HG03432 (cell line): Measurements from ENCODE around the gene CREBZF.
A peak's percentile ranks its signal among the peaks of the same experiment; 100 is the strongest.
"Not testable (repeated sequence)": the region's sequence is repeated elsewhere in the genome, so short reads cannot be mapped to it uniquely, and the experiment has no call there.

ENCODE experiments used
- ATAC-seq: cut with Tn5 transposase; IDR thresholded peaks from one replicate; pipeline ENCODE4 v1.9.1; 2021; ENCODE audit warnings: mild to moderate bottlenecking, moderate library complexity; ENCODE audit not compliant: unreplicated experiment

CREBZF gene

DNA sequence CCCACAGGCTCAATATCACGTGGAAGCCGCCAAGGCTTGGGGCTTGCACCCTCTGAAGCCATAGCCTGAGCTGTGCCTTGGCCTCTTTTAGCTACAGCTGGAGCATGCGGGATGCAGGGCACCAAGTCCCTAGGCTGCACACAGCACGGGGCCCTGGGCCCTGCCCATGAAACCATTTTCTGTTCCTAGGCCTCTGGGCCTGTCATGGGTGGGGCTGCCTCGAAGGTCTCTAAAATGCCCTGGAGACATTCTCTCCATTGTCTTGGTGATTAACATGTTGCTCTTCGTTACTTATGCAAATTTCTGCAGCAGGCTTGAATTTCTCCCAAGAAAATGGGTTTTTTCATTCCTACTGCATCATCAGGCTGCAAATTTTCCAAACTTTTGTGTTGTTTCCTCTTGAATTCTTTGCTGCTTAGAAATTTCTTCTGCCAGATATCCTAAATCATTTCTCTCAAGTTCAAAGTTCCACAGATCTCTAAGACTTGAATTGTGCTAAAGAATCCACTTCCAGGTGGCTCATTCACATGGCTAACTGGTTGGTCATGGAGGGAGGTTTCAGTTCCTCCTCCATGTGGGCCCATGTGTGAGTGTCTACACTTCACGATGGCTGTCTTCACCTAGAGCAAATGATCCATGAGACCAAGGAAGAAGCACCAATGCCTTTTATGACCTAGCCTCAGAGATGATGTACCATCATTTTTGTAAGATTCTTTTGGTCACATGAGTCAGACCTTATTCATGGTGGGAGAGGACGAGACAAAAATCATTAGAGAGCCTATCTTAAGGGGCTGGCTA lies 7.4 kb upstream of the CREBZF start:
- ATAC-seq: no peak

DNA sequence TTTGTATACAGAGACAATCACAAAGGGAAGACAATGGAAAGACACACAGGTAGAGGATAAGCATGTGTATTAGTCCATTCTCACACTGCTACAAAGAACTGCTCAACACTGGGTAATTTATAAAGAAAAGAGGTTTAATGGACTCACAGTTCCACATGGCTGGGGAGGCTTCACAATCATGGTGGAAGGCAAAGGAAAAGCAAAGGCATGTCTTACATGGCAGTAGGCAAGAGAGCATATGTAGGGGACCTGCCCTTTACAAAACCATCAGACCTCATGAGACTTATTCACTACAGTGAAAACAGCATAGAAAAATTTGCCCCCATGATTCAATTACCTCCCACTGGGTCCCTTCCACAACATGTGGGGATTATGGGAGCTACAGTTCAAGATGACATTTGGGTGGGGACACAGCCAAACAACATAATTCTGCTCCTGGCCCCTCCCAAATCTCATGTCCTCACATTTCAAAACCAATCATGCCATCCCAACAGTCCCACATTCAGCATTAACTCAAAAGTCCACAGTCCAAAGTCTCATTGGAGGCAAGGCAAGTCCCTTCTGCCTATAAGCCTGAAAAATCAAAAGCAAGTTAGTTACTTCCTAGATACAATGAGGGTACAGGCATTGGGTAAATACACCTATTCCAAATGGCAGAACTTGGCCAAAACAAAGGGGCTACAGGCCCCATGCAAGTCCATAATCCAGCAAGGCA lies 6.2 kb upstream of the CREBZF start:
- not testable (repeated sequence) for ATAC-seq

DNA sequence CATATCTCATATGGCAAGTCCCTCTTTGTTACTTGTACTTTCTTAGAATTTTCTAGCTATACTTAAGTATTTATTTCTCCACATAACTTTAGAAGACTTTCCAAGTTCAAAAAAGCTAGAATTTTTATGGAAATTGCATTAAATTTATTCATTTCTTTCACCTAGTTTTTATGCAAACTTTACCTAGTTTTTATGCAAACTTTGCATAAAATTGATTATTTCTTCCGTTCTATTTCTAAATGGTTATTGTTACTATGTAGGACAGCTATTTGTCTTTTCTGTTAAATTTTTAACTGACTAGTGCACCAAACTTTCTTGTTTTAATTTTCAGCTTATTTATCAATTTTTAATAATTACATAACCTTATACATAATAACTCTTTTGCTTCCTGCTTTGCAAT lies 3.2 kb upstream of the CREBZF start:
- no peak for ATAC-seq

GRCh38 chr11:85666687-85667086 lies 1.8 kb upstream of the CREBZF start:
- no peak for ATAC-seq

- ATAC-seq: no peak
Observed at GRCh38 chr11:85665733-85666132, 804 bp upstream of the CREBZF start.

- peak; percentile 73 for ATAC-seq
Observed at GRCh38 chr11:85663753-85664614, 945 bp downstream of the CREBZF start.

DNA sequence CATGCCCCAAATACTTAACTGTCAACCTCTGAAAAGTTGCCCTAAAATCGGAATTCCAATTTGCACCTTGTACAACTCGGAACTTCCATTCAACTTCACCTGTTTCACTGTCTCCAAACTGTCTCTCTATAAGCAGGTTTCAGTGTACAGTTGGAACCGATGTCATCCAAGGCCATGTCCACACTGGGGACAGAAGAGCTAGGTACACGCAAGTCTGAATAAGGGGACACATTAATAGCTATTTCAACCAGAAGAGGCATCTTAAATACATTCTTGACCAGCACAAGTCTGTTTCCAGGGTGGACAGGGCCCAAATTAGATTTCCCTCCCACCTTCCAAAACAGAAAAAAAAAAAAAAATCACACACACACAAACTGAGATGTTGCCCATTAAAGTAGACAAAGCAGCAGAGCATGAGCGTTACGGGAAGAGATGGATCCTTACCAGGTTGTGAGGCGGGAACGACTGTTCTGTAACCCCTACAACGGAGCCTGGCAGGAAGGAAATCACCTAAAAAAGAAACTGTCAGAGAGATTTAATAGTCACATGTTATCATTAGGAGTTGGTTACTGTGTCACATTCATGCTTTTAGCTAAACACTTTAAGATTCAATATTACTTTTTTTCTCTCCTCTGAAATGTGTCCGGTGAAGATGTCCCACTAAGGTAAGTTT lies 1.7 kb downstream of the CREBZF start:
- ATAC-seq: no peak

GRCh38 chr11:85661972-85662664 lies 2.8 kb downstream of the CREBZF start:
- no peak for ATAC-seq

GRCh38 chr11:85658180-85658579 lies 6.7 kb downstream of the CREBZF start:
- ATAC-seq: no peak

DNA sequence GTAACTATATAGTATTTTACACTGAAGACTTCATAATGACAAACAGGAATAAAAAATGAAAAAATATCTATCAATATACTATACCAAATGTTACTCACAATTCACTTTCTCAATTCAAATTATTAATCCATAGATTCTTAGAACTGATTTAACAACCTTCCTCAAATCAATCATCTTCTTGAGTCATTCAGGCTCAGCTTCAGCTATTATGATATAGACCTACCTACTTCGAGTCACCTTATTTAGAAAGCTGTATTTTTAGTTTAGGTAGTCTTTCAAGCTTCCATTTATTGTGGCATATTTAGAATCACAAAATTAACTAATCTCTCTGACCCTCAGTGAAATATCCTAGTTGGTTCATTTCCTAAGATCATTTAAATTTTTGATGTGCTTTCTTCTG lies 8.2 kb downstream of the CREBZF start:
- no peak for ATAC-seq

GRCh38 chr11:85654343-85654742 lies 10.6 kb downstream of the CREBZF start:
- ATAC-seq: not testable (repeated sequence)

GRCh38 chr11:85652786-85653447 lies 12.0 kb downstream of the CREBZF start:
- ATAC-seq: no peak

DNA sequence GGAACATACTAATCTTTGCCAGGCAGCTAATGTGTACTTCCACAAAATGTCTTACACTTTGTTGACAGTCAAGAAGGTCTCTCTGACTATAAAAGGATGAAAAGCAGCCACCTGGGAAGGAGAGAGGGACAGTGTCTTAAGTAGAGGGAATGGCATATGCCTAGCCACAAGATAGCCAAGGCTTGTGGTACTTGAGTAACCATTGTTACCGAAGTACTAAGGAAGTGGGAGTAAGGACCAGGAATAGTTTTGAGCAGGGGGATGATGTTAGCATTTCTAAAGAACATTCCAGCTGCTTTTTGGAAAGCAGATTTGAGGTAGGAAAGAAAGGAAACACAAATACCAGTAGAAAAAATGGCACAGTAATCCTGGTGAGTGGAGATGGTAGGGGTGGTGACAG lies 13.8 kb downstream of the CREBZF start:
- no peak for ATAC-seq

DNA sequence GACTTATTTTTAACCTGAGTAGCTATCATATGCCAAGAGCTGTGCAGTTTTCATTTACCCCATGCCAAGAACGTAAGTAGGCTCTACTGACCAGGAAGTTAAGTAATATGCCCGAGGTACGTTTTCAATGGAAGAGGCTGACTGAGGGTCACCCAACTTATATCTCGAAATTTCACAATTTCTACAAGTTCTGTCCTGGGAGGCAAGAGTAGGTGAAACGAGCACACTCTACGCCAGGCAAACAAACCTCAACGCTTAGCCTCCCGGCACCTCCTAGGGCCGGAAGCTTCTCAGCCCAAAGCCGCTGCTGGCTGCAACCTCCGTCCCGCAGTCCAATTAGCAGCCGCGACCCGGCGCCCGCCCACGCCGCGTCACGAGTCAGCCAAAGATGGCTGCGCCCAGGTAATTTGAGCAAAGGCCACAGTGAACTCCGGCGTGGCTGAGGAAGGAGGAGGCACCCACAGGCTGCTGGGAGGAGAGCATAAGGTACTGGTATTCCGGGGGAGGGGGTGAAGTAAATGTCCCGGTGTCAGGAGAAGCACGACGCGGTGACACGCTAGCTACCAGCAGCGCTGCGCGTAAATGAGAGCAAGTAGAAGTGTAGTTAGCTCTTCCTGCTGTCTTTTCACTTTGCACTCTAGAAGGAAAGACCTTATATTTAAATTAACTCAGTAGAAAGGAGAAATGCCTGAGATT lies 17.2 kb downstream of the CREBZF start, which contains the start of gene TMEM126A:
Gene TMEM126A (plus strand): TSS at position 364 of the 696 bp plus-strand sequence. CDS start 2,289 bp downstream, outside the sequence.
- peak; percentile 100 for ATAC-seq

GRCh38 chr11:85647078-85647477 lies 17.9 kb downstream of the CREBZF start:
- no peak for ATAC-seq

DNA sequence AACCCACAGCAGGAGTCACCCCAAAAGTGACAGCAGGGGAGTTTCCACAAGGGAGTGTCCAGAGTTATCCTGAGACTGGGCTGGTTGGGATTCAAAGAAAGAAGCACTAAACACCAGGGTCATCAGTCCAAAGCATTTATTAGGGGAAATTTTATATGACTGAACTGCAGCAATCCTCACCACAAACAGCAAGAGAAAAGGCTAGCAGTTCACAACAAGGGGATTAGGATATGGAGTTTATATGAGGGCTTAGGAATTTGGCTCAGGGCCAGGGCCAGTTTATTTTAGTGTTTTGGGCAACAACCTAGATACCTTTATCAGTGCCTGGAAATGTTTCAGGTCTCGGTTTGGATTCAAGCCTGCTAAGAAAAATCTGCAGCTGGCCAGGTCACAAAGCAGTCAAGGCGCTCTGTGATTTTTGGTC lies 21.7 kb downstream of the CREBZF start:
- ATAC-seq: no peak

DNA sequence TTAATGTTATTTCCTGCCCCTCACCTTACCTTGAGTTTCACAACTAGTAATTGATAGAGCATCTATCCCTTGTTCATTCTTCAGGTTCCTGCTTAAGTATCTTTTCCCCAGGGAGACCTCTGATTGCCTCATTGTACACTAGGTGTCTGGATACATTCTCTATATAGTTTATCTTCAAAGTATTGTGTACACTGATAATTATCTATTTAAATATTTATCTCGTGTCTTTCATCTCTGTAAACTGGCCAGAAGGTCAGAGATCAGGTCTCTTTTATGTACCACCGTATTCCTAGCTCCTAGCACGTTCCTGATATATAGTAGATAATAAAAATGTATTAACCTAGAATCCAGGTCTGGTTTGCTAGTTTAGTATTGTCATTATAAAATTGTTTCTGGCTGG lies 30.2 kb downstream of the CREBZF start:
- ATAC-seq: no peak

DNA sequence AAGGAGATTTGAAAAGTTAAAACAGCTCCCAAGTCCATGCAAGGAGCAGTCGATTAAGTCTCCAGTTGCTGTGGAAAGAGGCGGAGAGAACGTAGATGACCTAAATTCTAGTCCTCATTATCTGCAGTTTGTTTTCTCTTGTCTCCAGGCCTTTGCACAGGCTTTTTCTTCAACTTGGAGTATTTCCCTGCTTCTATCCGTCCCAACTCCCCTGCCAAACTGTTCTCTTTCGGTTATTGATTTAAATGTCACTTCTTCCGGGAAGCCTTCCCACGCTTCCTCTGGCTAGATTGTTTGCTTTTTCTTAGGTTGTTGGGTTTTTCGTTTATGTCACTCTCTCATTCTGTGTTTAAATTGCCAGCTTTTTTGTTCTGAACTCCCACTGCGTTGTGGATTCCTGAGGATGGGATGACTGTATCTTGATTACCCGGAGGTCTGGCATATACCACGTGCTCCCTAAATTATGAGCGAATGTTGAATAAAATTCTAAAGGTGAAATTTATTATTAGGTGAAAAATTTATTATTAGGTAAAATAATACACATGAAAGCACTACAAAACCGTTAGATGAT lies 36.1 kb downstream of the CREBZF start:
- ATAC-seq: peak; percentile 11
